ENCODE results near the gene C1orf146. TPM values are rescaled to one million over a fixed set of nuclear protein-coding genes. Genes with fewer than 3 reads are reported as not detected.
A peak's percentile ranks its signal among the peaks of the same experiment; 100 is the strongest.
"Not testable (repeated sequence)": the region's sequence is repeated elsewhere in the genome, so short reads cannot be mapped to it uniquely, and the experiment has no call there.

The C1orf146 gene, protein sequence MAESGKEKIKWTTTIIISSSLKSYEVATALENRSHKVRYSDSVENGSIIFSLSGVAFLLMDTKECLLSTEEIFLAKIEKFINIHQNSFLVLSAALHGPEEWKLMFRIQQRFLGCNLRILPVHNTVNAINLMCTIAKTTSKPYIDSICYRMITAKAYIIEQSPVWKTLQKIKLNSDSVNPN
- total RNA-seq (2014; rRNA removed; shearing (Covaris generic)), result not detected in 2 replicates

DNA sequence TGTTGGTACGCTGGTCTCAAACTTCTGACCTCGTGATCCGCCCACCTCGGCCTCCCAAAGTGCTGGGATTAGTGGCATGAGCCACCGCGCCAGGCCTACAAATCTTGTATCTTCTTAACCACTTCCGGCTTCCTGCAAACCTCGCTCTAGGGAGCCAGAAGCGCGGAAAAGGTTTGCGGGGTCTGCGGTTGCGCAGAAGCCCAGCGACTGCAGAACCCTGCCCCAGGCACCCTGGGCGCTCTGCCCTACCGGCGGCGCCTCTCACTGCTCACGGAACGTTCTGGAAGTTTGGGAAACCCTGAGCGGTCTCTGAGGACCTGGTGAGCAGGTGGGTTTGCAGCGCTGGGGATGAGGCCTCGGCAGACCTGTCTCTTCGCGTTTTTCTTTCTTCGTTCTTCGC, at the start of gene C1orf146:
C1orf146 (plus strand) TSS at position 195 of the 400 bp plus-strand sequence. CDS start 13,506 bp downstream, outside the sequence.
- no peak for DNase-seq (ENCODE audit: low read depth)

DNA sequence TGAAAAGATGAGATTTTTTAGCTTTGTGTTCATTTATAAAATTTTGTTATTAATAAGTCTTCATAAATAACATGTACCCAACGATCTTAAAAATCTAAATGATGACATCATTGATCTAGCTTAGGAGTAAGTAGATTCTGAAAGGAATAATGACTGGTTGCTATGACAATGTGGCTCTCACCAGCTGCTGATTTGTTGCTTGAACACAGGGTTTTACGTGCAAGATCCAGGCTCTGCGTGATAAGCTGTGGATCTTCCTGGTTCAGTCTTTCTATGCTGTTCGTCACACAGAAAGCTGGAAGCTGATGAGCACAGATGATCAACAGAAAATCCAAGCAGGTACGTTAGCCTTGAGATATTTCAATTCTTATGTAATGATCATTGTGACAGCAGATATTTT, 49.1 kb upstream of the C1orf146 start:
- no peak for DNase-seq (ENCODE audit: low read depth)

DNA sequence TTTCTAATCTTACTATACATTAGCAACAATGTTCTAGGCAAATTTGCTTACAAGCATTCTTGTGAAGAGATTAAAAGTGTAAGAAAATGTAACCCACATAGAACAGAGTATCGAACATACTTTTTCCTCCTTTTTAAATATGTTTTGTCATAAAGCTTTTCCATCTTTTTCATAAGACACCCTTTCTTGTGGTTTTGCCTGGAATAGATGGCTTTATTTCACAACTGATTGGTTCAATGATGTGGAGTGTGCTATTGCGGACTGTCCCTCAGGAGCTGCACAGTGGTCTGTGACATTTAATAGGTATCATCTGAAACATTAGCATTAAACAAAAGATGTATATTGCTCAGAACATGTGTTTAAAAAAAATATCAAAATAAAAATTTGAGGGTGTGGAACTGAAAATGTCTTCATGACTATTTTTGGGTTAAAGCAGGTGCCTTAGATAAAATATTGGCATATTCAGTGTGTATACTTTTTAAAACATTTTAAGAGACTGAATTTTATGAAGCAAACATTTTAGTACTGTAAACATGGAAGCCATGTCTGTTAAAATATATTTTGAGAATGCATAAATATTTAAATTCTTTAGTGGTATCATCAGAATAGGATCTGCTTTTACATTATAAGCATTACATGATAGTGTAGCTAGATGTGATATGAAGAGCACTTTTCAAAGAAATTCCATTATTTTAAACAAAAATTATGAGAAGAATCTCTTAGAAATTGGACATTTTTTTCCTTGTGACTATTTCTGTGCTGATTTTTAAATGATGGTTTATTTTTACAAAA, 48.3 kb upstream of the C1orf146 start:
- DNase-seq (ENCODE audit: low read depth), result no peak

DNA sequence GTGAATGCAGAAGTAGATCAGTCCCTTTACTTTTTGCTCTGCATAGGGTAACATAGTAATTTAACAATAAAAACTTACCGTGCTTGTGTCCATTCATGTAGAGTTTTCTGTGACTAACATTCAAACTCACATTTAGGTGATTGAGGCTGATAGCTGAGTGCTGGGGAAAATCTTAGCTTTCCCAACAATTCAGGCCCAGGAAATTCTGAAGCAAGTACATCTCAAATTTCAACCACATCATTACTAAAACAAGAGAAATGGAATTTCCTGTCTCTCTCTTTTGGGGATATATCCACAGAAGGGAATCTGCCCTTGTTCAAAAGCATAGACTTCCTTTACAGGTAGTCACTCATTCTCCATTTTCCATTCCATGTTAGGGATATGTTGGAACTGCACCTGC, 33.1 kb upstream of the C1orf146 start:
- DNase-seq (ENCODE audit: low read depth), result peak; percentile 84

DNA sequence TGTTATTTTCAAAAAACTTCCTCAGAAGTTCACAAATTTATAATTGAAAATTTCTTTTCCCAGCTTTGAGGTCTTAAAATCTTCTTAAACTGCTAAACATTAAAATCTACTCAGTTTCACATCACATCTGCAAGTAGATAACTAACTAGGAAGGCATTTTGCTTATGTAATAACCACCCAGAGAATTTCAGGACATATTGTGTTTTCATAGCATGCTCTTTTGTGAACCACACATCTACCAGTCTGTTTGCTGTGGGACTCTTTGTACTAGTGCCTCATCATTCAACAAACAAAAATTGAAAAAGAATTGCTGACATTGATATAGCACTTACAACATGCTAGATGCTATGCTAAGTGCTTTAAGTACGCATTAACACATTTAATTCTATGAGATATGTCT, 31.6 kb upstream of the C1orf146 start:
- DNase-seq (ENCODE audit: low read depth), result no peak

DNA sequence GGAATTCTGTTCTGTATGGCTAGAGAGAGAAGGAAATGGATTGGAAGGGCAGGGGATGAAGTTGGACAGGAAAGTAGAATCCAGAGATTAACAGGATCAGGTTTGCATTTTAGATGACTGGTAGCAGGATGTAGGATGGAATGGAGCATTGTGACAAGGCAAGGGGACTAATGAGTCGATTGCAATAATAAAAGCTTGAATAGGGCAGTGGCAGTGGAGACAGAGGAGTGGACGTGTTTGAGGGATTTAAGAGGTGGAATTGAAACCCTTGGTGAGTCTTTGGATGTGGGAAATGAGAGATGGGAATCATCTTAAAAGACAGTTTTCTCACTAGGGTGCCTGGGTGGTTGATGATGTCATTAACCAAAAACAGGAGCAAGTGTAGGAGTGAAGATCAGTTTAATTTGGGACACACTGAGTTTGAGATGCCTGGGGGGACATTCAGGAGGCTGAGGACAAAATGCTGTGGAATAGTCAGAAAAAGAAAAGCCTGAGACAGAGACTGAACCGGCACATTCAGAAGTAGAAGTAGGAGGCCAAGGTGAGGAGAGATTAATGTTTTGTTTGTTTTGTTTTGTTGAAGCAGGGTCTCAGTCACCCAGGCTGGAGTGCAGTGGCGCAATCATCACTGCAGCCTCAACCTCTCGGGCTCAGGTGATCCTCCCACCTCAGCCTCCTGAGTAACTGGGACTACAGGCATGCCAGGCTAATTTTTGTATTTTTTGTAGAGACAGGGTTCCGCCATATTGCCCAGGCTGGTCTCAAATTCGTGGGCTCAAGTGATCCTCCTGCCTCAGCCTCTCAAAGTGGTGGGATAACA, 29.1 kb upstream of the C1orf146 start:
- DNase-seq (ENCODE audit: low read depth), result no peak

DNA sequence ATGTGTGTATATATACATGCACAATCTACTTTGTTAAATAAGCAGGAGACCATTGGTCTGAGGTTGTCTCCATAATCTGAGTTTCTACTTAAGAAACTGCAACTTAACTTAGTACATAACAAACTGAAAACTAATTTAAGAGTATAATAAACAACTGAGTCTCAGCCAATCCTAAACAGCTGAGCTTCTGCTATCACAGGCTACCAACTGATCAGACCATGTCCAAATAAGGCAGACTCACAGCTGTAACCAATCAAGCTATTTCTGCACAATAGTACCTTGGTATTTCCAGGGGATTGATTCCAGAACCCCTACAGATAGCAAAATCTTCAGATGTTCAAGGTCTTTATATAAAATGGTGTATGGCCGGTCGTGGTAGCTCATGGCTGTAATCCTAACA, 26.0 kb upstream of the C1orf146 start:
- DNase-seq (ENCODE audit: low read depth), result no peak

DNA sequence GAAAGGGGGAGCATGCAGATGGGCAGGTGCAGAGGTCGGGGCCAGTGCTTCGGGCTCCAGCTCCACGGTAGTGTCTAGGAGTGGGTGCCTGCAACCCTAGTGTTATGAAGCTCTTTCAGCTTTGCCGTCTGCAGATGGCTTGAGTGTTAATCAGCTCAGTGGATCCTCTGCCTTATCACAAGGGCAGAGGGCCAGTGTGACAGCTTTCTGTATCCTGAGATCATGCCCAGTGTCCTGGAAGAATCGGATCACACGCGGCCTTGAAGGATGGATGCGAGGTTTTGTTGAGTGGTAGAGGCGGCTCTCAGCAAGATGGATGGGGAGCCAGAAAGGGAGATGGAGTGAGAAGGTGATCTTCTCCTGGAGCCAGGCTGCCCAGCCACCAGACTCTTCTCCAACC, 25.5 kb upstream of the C1orf146 start:
- DNase-seq (ENCODE audit: low read depth), result no peak

DNA sequence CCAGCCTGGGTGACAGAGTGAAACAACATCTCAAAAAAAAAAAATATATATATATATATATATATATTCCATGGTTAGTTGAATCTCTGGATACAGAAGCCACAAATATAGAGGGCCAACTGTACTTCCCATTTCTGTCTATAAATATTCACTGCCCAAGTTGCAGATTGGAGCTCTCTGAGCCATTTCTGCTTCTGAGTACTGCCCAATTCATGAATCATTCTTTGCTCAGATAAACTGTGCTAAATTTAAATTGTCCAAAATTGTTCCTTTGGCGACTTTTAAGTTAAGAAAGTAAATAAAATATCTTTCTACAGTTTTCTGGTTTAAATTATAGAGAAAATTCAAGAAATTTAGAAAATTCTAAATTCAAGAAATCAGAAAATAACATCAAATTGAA, 23.2 kb upstream of the C1orf146 start:
- DNase-seq (ENCODE audit: low read depth), result no peak

DNA sequence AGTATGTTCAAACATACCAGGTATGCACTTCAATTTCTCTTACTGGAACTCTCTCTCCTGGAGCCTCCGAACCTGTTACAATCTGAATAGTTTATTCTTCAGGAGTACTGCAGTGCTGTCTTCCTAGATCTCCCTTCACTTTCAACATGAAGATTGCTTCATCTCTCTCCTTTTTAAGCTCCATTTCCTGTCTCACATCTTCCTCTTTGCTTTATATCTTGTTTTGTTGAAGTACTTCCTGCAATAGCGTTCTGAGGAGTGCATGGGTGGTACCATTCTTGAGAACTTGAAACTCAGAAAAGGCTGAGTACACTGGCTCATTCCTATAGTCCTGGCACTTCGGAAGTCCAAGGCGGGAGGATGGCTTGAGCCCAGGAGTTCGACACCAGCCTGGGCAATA, 15.7 kb upstream of the C1orf146 start:
- no peak for DNase-seq (ENCODE audit: low read depth)

DNA sequence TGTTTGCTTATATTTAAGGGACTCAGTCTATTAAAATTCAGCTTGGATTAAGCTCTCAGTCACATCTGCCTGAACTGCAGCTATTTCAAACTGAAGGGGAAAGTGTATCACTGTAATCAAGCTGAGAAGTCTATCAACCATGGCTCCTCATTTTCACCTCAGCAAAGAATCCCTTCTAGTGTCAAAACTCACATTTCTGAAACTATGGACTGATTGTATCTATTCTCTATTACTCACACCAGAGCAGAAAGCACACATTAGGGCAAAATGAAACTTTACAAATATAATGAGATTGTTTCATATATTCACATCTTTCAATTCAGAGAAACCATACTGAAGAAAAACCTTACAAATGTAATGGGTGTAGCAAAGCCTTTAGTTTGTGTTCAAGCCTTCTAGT, 14.6 kb upstream of the C1orf146 start:
- DNase-seq (ENCODE audit: low read depth), result no peak

DNA sequence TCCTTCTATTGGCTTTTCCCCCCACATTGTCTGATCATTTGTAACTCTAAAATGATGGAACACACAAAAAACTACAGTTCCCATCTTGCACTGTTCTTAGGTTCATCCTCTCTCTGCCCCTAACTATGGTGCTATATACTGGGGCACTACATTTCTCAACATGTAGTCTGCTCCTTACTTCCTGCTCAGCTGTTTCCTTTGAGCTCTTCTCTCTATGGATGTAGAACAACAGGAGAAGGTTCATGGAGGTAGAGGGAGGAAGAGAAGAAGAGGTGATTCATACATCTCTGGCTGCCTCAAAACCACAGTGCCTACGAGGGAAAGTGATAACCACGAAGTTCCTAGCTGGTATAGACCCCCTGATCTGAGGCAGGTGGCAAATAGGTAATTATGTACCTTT, 7.0 kb upstream of the C1orf146 start:
- DNase-seq (ENCODE audit: low read depth), result peak; percentile 48

DNA sequence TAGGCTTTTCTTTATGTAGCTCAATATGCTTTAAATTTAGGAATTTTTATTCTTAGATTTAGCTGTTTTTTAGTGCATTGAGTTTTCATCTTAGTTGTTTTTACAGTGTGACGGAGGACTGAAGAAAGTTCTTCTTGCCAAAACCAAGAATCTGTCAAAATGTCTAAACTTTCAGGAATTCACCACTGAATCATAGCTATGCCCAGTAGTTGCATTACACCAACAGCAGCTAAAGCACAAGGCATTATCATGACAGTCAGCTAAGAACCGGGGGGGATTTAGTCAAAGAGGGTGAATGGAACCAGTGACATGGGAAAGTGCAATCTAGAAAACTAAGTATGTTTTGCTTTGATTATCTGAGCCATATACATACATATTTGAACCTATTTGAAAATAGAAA, 6.5 kb upstream of the C1orf146 start:
- peak; percentile 58 for DNase-seq (ENCODE audit: low read depth)

DNA sequence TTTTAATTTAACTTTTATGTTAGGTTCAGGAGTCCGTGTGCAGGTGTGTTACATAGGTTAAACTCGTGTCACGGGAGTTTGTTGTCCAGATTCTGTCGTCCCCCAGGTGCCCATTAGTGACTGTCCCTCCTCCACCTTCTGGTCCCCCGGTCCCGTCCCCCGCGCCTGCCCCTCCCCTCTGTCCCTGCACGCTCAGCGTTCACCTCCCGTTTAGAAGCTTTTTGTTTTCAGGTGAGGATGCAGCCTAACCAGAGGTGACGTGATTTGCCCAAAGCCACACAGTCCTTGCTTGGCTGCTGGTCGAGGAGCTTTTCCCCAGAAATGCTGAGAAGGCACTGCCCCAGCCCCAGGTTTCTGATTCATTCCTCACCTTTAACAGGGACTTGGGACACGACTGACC, 844 bp downstream of the C1orf146 start:
- DNase-seq (ENCODE audit: low read depth), result no peak

DNA sequence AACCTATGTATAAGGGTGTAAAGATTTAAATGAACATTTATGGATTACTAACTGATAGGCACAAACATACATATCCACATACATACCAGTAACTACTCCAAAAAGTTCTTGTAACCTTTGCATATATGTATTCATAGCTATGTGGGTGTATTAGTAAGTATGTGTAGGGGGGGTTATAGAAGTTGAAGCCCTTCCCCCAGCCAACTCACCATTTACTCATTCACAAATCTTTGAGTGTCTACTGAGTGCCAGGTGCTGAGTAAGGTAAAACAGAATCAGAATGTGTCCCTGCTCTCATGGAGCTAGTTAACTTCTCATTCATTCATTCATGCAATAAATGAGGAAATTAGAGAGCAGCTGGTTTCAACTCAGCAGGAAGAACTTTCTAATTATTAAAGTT, 1.3 kb downstream of the C1orf146 start:
- no peak for DNase-seq (ENCODE audit: low read depth)

DNA sequence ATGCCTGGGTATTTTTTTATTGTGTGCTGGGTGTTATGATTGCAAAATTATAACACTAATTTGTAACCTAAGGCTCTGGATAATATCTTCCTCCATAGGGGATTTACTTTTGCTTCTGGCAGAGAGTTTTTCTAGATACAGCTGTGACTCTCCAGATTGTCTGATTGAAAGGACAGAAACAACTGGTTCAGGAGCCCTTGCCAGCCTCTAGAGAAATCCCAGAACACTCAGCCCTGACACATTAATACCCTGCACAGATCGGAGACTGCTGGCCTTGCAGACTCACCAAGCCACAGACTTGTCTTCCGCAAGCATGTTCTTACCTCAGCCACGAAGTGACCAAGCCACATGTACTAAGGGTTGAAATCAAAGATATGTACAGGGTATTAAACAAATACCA, 10.7 kb downstream of the C1orf146 start:
- no peak for DNase-seq (ENCODE audit: low read depth)

DNA sequence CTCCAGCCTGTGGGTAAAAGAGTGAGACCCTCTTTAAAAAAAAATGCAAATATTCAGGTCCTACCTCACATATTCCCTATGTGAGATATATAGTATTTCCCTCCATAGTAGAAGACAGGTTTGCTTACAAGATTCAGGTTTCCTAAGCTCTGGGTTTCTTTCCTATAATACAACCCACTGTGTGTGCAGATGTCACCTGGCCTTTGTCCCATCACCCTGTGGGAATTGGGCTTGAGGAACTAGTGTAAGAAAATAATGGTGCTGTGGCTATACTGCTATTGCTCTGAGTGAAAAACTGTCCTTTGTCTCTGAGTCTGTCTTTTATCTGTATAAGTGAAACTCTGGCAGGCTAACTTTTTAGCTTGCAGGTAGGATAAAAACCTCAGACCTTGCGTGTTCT, 13.0 kb downstream of the C1orf146 start:
- DNase-seq (ENCODE audit: low read depth), result no peak

DNA sequence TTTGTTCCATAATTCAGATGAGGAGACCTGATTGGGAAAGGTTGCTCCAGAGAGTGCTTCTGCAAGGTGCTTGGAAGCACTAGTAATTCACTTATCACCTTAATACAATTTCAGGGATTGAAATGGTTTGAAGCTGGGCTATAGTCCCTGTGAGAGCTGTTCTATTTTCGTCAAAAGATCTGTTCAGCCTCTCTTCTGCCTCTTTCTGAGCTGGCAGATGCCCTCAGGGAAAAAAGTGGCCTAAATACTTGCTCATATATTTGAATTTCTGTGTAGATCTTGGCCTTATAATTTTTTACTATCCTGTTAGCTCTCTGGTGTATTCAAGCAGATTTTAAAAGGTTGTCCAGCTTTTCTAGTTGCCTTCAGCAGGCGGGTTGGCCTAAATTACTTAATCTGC, 22.3 kb downstream of the C1orf146 start:
- peak; percentile 22 for DNase-seq (ENCODE audit: low read depth)

DNA sequence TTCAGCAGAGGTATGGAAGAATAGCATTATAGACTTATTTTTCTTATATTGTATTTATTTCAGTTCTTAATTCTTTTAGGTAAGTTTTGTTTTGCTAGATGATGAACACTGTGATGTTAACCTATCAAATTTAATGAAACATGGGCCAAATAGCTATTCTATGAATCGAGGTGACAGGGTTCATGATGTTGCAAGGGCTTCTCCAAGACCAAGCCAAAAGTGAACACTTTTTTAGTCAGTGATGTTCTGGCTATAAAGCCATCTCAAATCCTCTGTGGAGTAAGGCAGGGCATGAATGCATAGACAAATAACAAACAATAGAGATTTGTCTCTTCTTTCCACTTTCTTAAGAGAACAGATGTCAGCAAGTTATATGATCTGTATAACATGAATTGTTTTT, 26.7 kb downstream of the C1orf146 start:
- no peak for DNase-seq (ENCODE audit: low read depth)

DNA sequence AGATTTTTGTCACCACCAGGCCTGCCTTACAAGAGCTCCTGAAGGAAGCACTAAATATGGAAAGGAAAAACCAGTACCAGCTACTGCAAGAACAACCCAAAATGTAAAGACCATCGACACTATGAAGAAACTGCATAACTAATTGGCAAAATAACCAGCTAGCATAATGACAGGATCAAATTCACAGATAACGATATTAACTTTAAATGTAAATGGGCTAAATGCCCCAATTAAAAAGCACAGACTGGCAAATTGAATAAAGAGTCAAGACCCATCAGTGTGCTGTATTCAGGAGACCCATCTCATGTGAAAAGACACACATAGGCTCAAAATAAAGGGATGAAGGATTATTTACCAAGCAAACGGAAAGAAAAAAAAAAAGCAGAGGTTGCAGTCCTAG, 37.0 kb downstream of the C1orf146 start:
- DNase-seq (ENCODE audit: low read depth), result not testable (repeated sequence)

DNA sequence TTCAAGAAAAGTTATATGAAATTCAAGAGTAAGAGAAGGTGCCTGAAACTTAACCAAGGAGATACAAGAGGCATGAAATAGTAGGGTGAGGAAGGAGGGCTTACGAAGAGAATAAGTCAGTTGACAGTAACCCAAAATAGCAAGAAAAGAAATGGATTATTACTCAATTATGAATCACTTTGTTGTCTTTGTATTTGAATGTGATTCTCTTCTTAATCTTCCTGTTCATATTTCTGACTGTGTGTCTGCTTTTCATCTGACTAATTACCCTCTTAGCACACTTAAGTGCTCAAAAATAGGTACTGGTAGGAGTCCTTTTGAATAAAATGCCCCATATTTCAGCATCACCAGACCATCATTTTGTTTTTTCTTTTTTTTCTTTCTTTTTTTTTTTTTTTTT, 41.6 kb downstream of the C1orf146 start:
- DNase-seq (ENCODE audit: low read depth), result no peak

DNA sequence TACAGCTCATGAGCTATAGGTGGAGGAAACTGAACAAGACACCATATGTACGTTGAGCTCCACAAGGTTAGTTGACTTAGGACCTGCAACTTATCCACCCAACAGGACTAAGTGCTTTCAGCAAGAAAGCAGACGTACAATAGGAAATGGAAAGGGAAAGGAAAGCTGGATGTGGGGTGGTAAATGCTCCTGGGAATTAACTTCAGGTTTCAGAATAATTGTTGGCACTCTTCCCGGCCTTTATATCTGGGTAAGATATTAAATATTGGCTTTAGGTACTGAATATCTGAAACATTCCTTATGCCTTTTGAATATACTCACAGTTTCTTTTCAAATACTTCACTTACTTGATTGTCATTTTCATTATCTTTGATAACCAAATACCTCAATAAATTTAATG, 44.8 kb downstream of the C1orf146 start:
- no peak for DNase-seq (ENCODE audit: low read depth)

DNA sequence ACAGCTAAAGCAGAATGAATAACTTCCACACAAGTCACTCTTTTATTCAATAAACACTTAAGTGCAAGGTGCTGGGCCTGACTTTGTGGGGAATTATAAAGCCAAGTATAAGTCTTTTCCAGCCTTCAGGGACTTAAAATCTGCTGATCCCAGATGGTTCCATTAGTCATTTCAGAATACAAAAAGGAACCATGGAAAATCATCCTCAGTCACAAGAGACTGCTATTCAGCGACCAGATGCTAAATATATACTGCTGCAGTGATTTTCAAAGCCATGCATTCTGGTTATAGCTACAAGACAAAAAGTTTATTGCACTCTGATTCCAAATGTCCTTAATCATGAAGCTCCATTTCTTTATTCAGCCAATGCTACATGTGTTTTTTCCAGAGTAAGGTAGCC, 55.3 kb downstream of the C1orf146 start:
- no peak for DNase-seq (ENCODE audit: low read depth)
